Upper lobe of right lung (tissue), 1 donor: ENCODE measurements around the gene EYA2. TPM values are rescaled to one million over a fixed set of nuclear protein-coding genes. Genes with fewer than 3 reads are reported as not detected.

Experiments
- ATAC-seq: fragments of 200-7000 bp; cut with Tn5 transposase; one replicate; pipeline ENCODE4 v1.9.1; 2020; ENCODE audit warnings: mild to moderate bottlenecking, moderate library complexity
- DNase-seq: peaks from one replicate; pipeline ENCODE4 v3.0.0-alpha.2; 2020
- H3K27ac ChIP-seq: fragments of 200-600 bp; one replicate; pipeline ENCODE4 v1.8.0; 2022
- H3K27me3 ChIP-seq: fragments of 200-600 bp; one replicate; pipeline ENCODE4 v1.8.0; 2022; ENCODE audit warnings: mild to moderate bottlenecking
- H3K36me3 ChIP-seq: fragments of 200-600 bp; one replicate; pipeline ENCODE4 v1.8.0; 2022
- H3K4me1 ChIP-seq: fragments of 200-600 bp; one replicate; pipeline ENCODE4 v1.8.0; 2022
- H3K4me3 ChIP-seq: fragments of 200-600 bp; one replicate; pipeline ENCODE4 v1.8.0; 2022; ENCODE audit warnings: mild to moderate bottlenecking
- H3K9me3 ChIP-seq: fragments of 200-600 bp; one replicate; pipeline ENCODE4 v1.8.0; 2022
- CTCF ChIP-seq: fragments of 200-600 bp; IDR thresholded peaks from one replicate; pipeline ENCODE4 v1.8.0; 2022; ENCODE audit warnings: antibody characterized with exemption
- intact Hi-C: fragments of 100-400 bp; cut with DNase I; formaldehyde crosslinking; loops from one replicate; pipeline ENCODE4 v1.11.0; 2022
- total RNA-seq: library from RNA; stranded (reverse); fragmentation: NEBNext Ultra II Directional; extraction: Animal tissue kit (Norgen Biotek cat#: 25700); gene quantifications from one replicate; pipeline ENCODE4 v1.2.1, GENCODE V29; 2021
- donor health status: DM: no; HTN: yes; CAD: no; lungs with severe emphysema.

The EYA2 gene
- total RNA-seq, 1 donor from 2014 or later = 1.8 TPM

GRCh38 chr20:47004179-47004578 lies 109.5 kb downstream of the EYA2 start:
- H3K4me3 ChIP-seq = no peak overlapping the region
- no peak for TF ChIP-seq CTCF
- DNase-seq (no peak), ATAC-seq (no peak)
- no peak overlapping the region for H3K27ac ChIP-seq
- no peaks in the 10 kb centered on the region for H3K9me3 ChIP-seq
- no peaks in the 10 kb centered on the region for H3K4me1 ChIP-seq
- H3K27me3 ChIP-seq = peaks cover 9% of the 10 kb centered on the region
- H3K36me3 ChIP-seq = no peaks in the 10 kb centered on the region
- intact Hi-C loops = no loop called here

- no peak for ATAC-seq
- H3K27me3 ChIP-seq = peaks cover 11% of the 10 kb centered on the region
- no peak overlapping the region for H3K27ac ChIP-seq
- no peak for TF ChIP-seq CTCF
- DNase-seq = peak; percentile 32
- H3K9me3 ChIP-seq = no peaks in the 10 kb centered on the region
- intact Hi-C loops = no loop called here
- H3K4me3 ChIP-seq = no peak overlapping the region
- H3K4me1 ChIP-seq = no peaks in the 10 kb centered on the region
- H3K36me3 ChIP-seq = no peaks in the 10 kb centered on the region
These were observed 113.4 kb downstream of the EYA2 start for GRCh38 chr20:47007826-47008655.

GRCh38 chr20:47008842-47009518 lies 114.3 kb downstream of the EYA2 start:
- Histone ChIP-seq H3K4me1 (no peaks in the 10 kb centered on the region), H3K36me3 (no peaks in the 10 kb centered on the region), H3K4me3 (no peak overlapping the region), H3K27me3 (peaks cover 11% of the 10 kb centered on the region), H3K9me3 (no peaks in the 10 kb centered on the region), H3K27ac (no peak overlapping the region)
- DNase-seq (peak; percentile 21), ATAC-seq (no peak)
- TF ChIP-seq CTCF = no peak
- intact Hi-C loops = no loop called here

GRCh38 chr20:47009784-47010183 lies 115.1 kb downstream of the EYA2 start:
- TF ChIP-seq CTCF = no peak

GRCh38 chr20:47011984-47012383 lies 117.3 kb downstream of the EYA2 start:
- H3K27me3 ChIP-seq = peaks cover 10% of the 10 kb centered on the region
- H3K36me3 ChIP-seq = no peaks in the 10 kb centered on the region
- no peak for TF ChIP-seq CTCF
- ATAC-seq (no peak), DNase-seq (no peak)
- H3K27ac ChIP-seq = no peak overlapping the region
- H3K9me3 ChIP-seq = no peaks in the 10 kb centered on the region
- H3K4me3 ChIP-seq = no peak overlapping the region
- no peaks in the 10 kb centered on the region for H3K4me1 ChIP-seq
- intact Hi-C loops = no loop called here

More at GRCh38 chr20:47009784-47010183, 115.1 kb downstream of the EYA2 start:
- Histone ChIP-seq H3K36me3 (no peaks in the 10 kb centered on the region), H3K27ac (no peak overlapping the region), H3K4me3 (no peak overlapping the region), H3K4me1 (no peaks in the 10 kb centered on the region), H3K9me3 (no peaks in the 10 kb centered on the region), H3K27me3 (peaks cover 11% of the 10 kb centered on the region)
- intact Hi-C loops = no loop called here
- no peak for DNase-seq
- no peak for ATAC-seq
